GM12864 (cell line): ENCODE data around the gene ILKAP.
A peak's percentile ranks its signal among the peaks of the same experiment; 100 is the strongest.

ENCODE experiments used
- DNase-seq: peaks from one replicate; pipeline ENCODE4 v3.0.0-alpha.2; 2011; ENCODE audit warnings: low read depth
- H3K4me3 ChIP-seq: 2 replicates; pipeline ENCODE4 v1.5.1; 2011; ENCODE audit warnings: mild to moderate bottlenecking, low read depth, low read length, control low read depth
- CTCF ChIP-seq: IDR thresholded peaks from 2 replicates; pipeline ENCODE4 v1.5.1; 2011; ENCODE audit warnings: low read depth, mild to moderate bottlenecking, moderate library complexity, low read length, control low read depth, inconsistent platforms; ENCODE audit errors: missing control alignments

The ILKAP gene

GRCh38 chr2:238154570-238154969 lies 48.9 kb downstream of the ILKAP start:
- no peak overlapping the region for H3K4me3 ChIP-seq
- TF ChIP-seq CTCF = no peak
- no peak for DNase-seq

GRCh38 chr2:238152771-238153688 lies 50.5 kb downstream of the ILKAP start:
- H3K4me3 ChIP-seq = no peak overlapping the region
- TF ChIP-seq CTCF = peak; percentile 38
- DNase-seq = no peak

- no peak overlapping the region for H3K4me3 ChIP-seq
- TF ChIP-seq CTCF = no peak
- no peak for DNase-seq
Observed at GRCh38 chr2:238151628-238152235, 51.8 kb downstream of the ILKAP start.

- no peak overlapping the region for H3K4me3 ChIP-seq
- no peak for TF ChIP-seq CTCF
- no peak for DNase-seq
Observed at GRCh38 chr2:238151205-238151604, 52.3 kb downstream of the ILKAP start.

GRCh38 chr2:238150686-238151085 lies 52.8 kb downstream of the ILKAP start:
- no peak for TF ChIP-seq CTCF
- no peak for DNase-seq
- H3K4me3 ChIP-seq = no peak overlapping the region

- no peak for TF ChIP-seq CTCF
- H3K4me3 ChIP-seq = no peak overlapping the region
- no peak for DNase-seq
Observed at GRCh38 chr2:238149841-238150572, 53.5 kb downstream of the ILKAP start.
